GM21825 (cell line): Measurements from ENCODE around the gene NLE1.
A peak's percentile ranks its signal among the peaks of the same experiment; 100 is the strongest.
"Not testable (repeated sequence)": the region's sequence is repeated elsewhere in the genome, so short reads cannot be mapped to it uniquely, and the experiment has no call there.

Experiments
- ATAC-seq: cut with Tn5 transposase; IDR thresholded peaks from one replicate; pipeline ENCODE4 v1.9.1; 2021; ENCODE audit warnings: mild to moderate bottlenecking, moderate library complexity; ENCODE audit not compliant: unreplicated experiment

NLE1 gene

GRCh38 chr17:35129154-35129972, 12.7 kb downstream of the NLE1 start:
- ATAC-seq, result no peak

- ATAC-seq, result no peak
Measured at GRCh38 chr17:35127751-35128514, 14.2 kb downstream of the NLE1 start.

GRCh38 chr17:35121315-35121714, 20.8 kb downstream of the NLE1 start, which contains the start of gene FNDC8:
Gene FNDC8, plus strand, starts transcription at chr17:35121615. Its CDS starts 79 bp downstream, at chr17:35121694.
- no peak for ATAC-seq

- ATAC-seq, result peak; percentile 70
Measured at GRCh38 chr17:35119370-35120165, 22.5 kb downstream of the NLE1 start, which contains the start of gene RAD51D. Gene RAD51D, minus strand, starts transcription at chr17:35119860. Its CDS starts 247 bp downstream, at chr17:35119613.

- no peak for ATAC-seq
Measured at GRCh38 chr17:35117984-35118383, 24.1 kb downstream of the NLE1 start.

- ATAC-seq, result no peak
Measured at GRCh38 chr17:35116845-35117244, 25.3 kb downstream of the NLE1 start.

- ATAC-seq, result not testable (repeated sequence)
Measured at GRCh38 chr17:35110791-35111190, 31.3 kb downstream of the NLE1 start.

- ATAC-seq, result no peak
Measured at GRCh38 chr17:35104844-35105450, 37.2 kb downstream of the NLE1 start.

GRCh38 chr17:35103271-35103670, 38.8 kb downstream of the NLE1 start:
- ATAC-seq, result no peak

- no peak for ATAC-seq
Measured at GRCh38 chr17:35101725-35102124, 40.4 kb downstream of the NLE1 start.

- no peak for ATAC-seq
Measured at GRCh38 chr17:35101036-35101435, 41.1 kb downstream of the NLE1 start.

GRCh38 chr17:35099908-35100307, 42.2 kb downstream of the NLE1 start:
- ATAC-seq, result no peak

GRCh38 chr17:35097776-35098175, 44.3 kb downstream of the NLE1 start:
- ATAC-seq, result no peak

DNA sequence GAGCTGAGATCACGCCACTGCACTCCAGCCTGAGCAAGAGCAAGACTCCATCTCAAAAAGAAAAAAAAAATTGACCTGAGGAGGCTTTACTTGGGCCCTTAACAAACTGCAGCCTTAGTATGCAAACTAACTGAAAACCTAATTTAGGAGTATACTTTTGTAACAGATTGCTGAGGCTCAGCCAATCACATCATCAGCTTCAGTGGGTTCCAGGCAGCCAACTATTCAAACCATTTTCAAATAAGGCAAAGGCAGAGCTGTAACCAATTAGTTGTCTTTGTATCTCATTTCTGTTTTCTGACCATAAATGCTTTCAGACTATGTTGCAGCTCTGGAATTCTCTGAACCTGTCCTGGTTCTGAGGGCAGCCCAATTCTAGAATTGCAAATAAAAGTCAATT, 46.4 kb downstream of the NLE1 start:
- no peak for ATAC-seq

DNA sequence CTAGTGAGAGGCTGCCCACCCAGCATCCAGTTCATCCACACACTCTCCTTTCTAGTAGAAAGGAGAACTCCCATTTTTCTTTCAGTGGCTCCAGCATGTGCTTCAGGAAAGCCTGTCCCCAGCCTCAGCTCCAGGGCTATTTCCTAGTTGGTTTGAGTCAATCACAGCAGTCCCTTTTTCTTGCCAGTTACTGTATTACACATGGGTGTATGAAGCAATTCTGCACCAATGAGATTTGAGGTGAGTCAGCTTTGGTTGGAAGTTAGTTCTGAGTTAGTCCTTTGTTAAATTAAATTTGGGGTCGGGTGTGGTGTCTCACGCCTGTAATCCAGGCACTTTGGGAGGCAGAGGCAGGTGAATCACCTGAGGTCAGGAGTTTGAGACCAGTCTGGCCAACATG, 47.2 kb downstream of the NLE1 start:
- ATAC-seq, result no peak

DNA sequence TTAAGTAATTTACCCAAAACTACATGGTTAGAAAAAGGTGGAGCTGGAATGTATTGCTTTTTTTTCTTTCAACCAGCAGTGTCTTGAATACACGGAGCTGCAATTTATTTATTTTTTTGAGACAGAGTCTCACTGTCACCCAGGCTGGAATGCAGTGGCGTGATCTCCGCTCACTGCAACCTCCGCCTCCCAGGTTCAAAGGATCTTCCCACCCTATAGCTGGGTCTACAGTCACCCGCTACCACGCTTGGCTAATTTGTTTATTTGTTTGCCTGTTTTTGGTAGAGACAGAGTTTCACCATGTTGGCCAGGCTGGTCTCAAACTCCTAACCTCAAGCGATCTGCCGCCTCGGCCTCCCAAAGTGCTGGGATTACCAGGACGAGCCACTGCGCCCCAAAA, 51.4 kb downstream of the NLE1 start:
- ATAC-seq, result not testable (repeated sequence)

GRCh38 chr17:35089586-35090296, 52.4 kb downstream of the NLE1 start:
- peak; percentile 16 for ATAC-seq

GRCh38 chr17:35088881-35089585, 53.1 kb downstream of the NLE1 start:
- peak; percentile 58 for ATAC-seq

GRCh38 chr17:35088356-35088880, 53.7 kb downstream of the NLE1 start:
- ATAC-seq, result peak; percentile 4
